Islet precursor cell (in vitro differentiated cells): ENCODE results near the gene EPDR1.

Experiments used
- DNase-seq: peaks from one replicate; pipeline ENCODE4 v3.0.0-alpha.2; 2018

Gene EPDR1

GRCh38 chr7:37982423-37982822, 62.0 kb downstream of the EPDR1 start:
- DNase-seq, result no peak

- DNase-seq, result no peak
These were observed 64.4 kb downstream of the EPDR1 start for GRCh38 chr7:37984750-37985390.

- no peak for DNase-seq
These were observed 66.5 kb downstream of the EPDR1 start for GRCh38 chr7:37986908-37987330.

- DNase-seq, result no peak
These were observed 67.3 kb downstream of the EPDR1 start for GRCh38 chr7:37987732-37988131.

GRCh38 chr7:37988721-37989650, 68.5 kb downstream of the EPDR1 start:
- DNase-seq, result no peak

GRCh38 chr7:37990337-37990736, 69.9 kb downstream of the EPDR1 start:
- DNase-seq, result no peak

- no peak for DNase-seq
These were observed 72.6 kb downstream of the EPDR1 start for GRCh38 chr7:37993060-37993501.

- no peak for DNase-seq
These were observed 79.2 kb downstream of the EPDR1 start for GRCh38 chr7:37999673-38000072.

- DNase-seq, result no peak
These were observed 79.8 kb downstream of the EPDR1 start for GRCh38 chr7:38000272-38000671.
